CD4-positive, alpha-beta T cell treated with Interleukin-4 for 1 hour (primary cell): Measurements from ENCODE around the gene MN1.

Experiments used
- DNase-seq, 2 donors: peaks; one replicate each; pipeline ENCODE4 v3.0.0-alpha.2; 2020 to 2022

Gene MN1

GRCh38 chr22:27730641-27731433 is 70.7 kb downstream of the MN1 start:
- no peak for DNase-seq

GRCh38 chr22:27729246-27729645 is 72.3 kb downstream of the MN1 start:
- DNase-seq: no peak

- no peak for DNase-seq
These were observed 73.7 kb downstream of the MN1 start for GRCh38 chr22:27727673-27728451.

GRCh38 chr22:27726686-27727449 is 74.7 kb downstream of the MN1 start:
- peak in 1 of 2 donors; percentile 73 for DNase-seq

- DNase-seq: no peak
These were observed 75.2 kb downstream of the MN1 start for GRCh38 chr22:27726331-27726685.

GRCh38 chr22:27725661-27726060 is 75.9 kb downstream of the MN1 start:
- DNase-seq: no peak

- no peak for DNase-seq
These were observed 76.8 kb downstream of the MN1 start for GRCh38 chr22:27724709-27725108.

- DNase-seq: no peak
These were observed 77.4 kb downstream of the MN1 start for GRCh38 chr22:27724157-27724556.

GRCh38 chr22:27723708-27724107 is 77.8 kb downstream of the MN1 start:
- no peak for DNase-seq

- DNase-seq: no peak
These were observed 78.4 kb downstream of the MN1 start for GRCh38 chr22:27723158-27723557.

GRCh38 chr22:27720860-27721259 is 80.7 kb downstream of the MN1 start:
- DNase-seq: no peak

- peak in 1 of 2 donors; percentile 42 for DNase-seq
These were observed 81.9 kb downstream of the MN1 start for GRCh38 chr22:27719535-27720227.

- no peak for DNase-seq
These were observed 82.6 kb downstream of the MN1 start for GRCh38 chr22:27719036-27719347.

- DNase-seq: peak; percentile 1 to 78
These were observed 83.1 kb downstream of the MN1 start for GRCh38 chr22:27718186-27719035.

- DNase-seq: no peak
These were observed 84.5 kb downstream of the MN1 start for GRCh38 chr22:27717094-27717493.

GRCh38 chr22:27716074-27716473 is 85.5 kb downstream of the MN1 start:
- DNase-seq: no peak

GRCh38 chr22:27715106-27715505 is 86.5 kb downstream of the MN1 start:
- no peak for DNase-seq

- no peak for DNase-seq
These were observed 87.5 kb downstream of the MN1 start for GRCh38 chr22:27714068-27714467.

GRCh38 chr22:27713461-27713860 is 88.1 kb downstream of the MN1 start:
- DNase-seq: no peak

GRCh38 chr22:27711756-27712155 is 89.8 kb downstream of the MN1 start:
- no peak for DNase-seq

- DNase-seq: no peak
These were observed 90.5 kb downstream of the MN1 start for GRCh38 chr22:27711012-27711411.
